K562 (cell line): ENCODE results near the gene ANKLE1. TPM values are rescaled to one million over a fixed set of nuclear protein-coding genes. Genes with fewer than 3 reads are reported as not detected.
A peak's percentile ranks its signal among the peaks of the same experiment; 100 is the strongest.

Experiments used
- BRCA1 ChIP-seq, 2 experiments: fragments of 450-650 bp in 1 of 2; sonication (generic) in 1 of 2; formaldehyde crosslinking in 1 of 2; IDR thresholded peaks; 2 replicates each; pipeline versions ENCODE4 v1.5.0 to v1.6.1; 2017 to 2020; ENCODE audit warnings: mild to moderate bottlenecking in 1 of 2, missing genetic modification reagents in 1 of 2
- CC2D1A ChIP-seq: fragments of 450-650 bp; IDR thresholded peaks from 2 replicates; pipeline ENCODE4 v1.6.1; 2017; ENCODE audit warnings: mild to moderate bottlenecking
- E2F1 ChIP-seq: sonication (generic); formaldehyde crosslinking; IDR thresholded peaks from 2 replicates; pipeline ENCODE4 v1.8.1; 2023; ENCODE audit warnings: mild to moderate bottlenecking, missing genetic modification reagents, moderate library complexity
- E2F3 ChIP-seq: fragments of 250-450 bp; sonication (Bioruptor Pico); IDR thresholded peaks from 2 replicates; pipeline ENCODE4 v1.4.0; 2020; ENCODE audit warnings: mild to moderate bottlenecking
- HMGXB4 ChIP-seq: sonication (generic); formaldehyde crosslinking; IDR thresholded peaks from 2 replicates; pipeline ENCODE4 v1.8.1; 2023; ENCODE audit warnings: mild to moderate bottlenecking, missing genetic modification reagents
- POLR2AphosphoS5 ChIP-seq: IDR thresholded peaks from 2 replicates; pipeline ENCODE4 v1.6.1; 2011; ENCODE audit warnings: mild to moderate bottlenecking, low read depth, low read length, moderate library complexity; ENCODE audit not compliant: control insufficient read depth, insufficient read depth
- SMARCE1 ChIP-seq: fragments of 450-650 bp; IDR thresholded peaks from 2 replicates; pipeline ENCODE4 v1.7.1; 2016; ENCODE audit warnings: mild to moderate bottlenecking
- SMC3 ChIP-seq: conservative IDR thresholded peaks from 2 replicates; pipeline ENCODE4 v1.6.1; 2011; ENCODE audit warnings: low read depth, low read length, improper control_type of control experiment; ENCODE audit not compliant: insufficient read depth
- STAT6 ChIP-seq: sonication (generic); formaldehyde crosslinking; IDR thresholded peaks from 2 replicates; pipeline ENCODE4 v1.8.1; 2023; ENCODE audit warnings: mild to moderate bottlenecking, missing genetic modification reagents
- TAF1 ChIP-seq: IDR thresholded peaks from 2 replicates; pipeline ENCODE4 v1.6.1; 2011; ENCODE audit warnings: mild to moderate bottlenecking, low read length, moderate library complexity; ENCODE audit not compliant: insufficient read depth, control insufficient read depth, severe bottlenecking; ENCODE audit errors: extremely low read depth
- TBP ChIP-seq: optimal IDR thresholded peaks from 2 replicates; pipeline ENCODE3; 2011; ENCODE audit warnings: low read depth, low read length, improper control_type of control experiment
- THRB ChIP-seq: fragments of 450-650 bp; formaldehyde crosslinking; conservative IDR thresholded peaks from 2 replicates; pipeline ENCODE4 v1.4.0; 2022; ENCODE audit warnings: mild to moderate bottlenecking, missing genetic modification characterization
- ZFP36 ChIP-seq: fragments of 150-350 bp; IDR thresholded peaks from 2 replicates; pipeline ENCODE4 v1.6.1; 2018; ENCODE audit warnings: low read length, low read depth; ENCODE audit not compliant: partially characterized antibody
- ZNF551 ChIP-seq: fragments of 250-450 bp; sonication (Bioruptor Pico); IDR thresholded peaks from 2 replicates; pipeline ENCODE4 v1.5.0; 2021; ENCODE audit warnings: mild to moderate bottlenecking, moderate library complexity
- ZNF764 ChIP-seq: fragments of 250-450 bp; sonication (Bioruptor Pico); IDR thresholded peaks from 2 replicates; pipeline ENCODE4 v1.4.0; 2020; ENCODE audit warnings: low read depth, mild to moderate bottlenecking, moderate library complexity
- polyA plus RNA-seq, 8 experiments: library from polyadenylated mRNA; depleted of rRNA in 4 of 8; stranded (reverse) in 5 of 8; unstranded in 3 of 8; fragments of >200 nt; fragmentation: Nextera tagmentation in 2 of 8; fragmentation: Illumina TruSeq in 1 of 8; extraction: Ambion mirVana in 2 of 8; extraction: Trizol in 1 of 8; gene quantifications; 2 replicates each; pipeline versions ENCODE4 v1.2.1 to v1.2.3, GENCODE V29; 2011 to 2014; ENCODE audit warnings: inconsistent platforms in 1 of 8, missing spikeins in 1 of 8
- total RNA-seq, 7 experiments: library from RNA; depleted of rRNA in 6 of 7; stranded (reverse); fragments of >200 nt in 6 of 7; fragmentation: Illumina TruSeq in 2 of 7; extraction: Trizol in 2 of 7; gene quantifications; 2 replicates each; pipeline versions ENCODE4 v1.2.1 to v1.2.3, GENCODE V29; 2011 to 2021; ENCODE audit warnings: low replicate concordance in 1 of 7
- TF ChIP-seq, protein P1 (sequence below): sonication (generic); formaldehyde crosslinking; IDR thresholded peaks from 2 replicates; pipeline ENCODE4 v1.9.0; 2022; ENCODE audit warnings: mild to moderate bottlenecking, missing genetic modification reagents

The ANKLE1 gene
- total and polyA plus RNA-seq, 9 of the 15 experiments (the other 6 are each of a cell fraction or from before 2014, with no cell fraction given) = 0.63 to 9.2 (median 2.9) TPM

- TF ChIP-seq CC2D1A = 0 out of 2 replicates have a peak, but pooled peaks have one; percentile 37
- peak; percentile 82 for TF ChIP-seq HMGXB4 (CRISPR knock-in tag)
- TF ChIP-seq TAF1 = peak; percentile 32
- no peak for TF ChIP-seq POLR2AphosphoS5
- no peak for TF ChIP-seq ZNF764
- no peak for TF ChIP-seq ZNF551 (CRISPR knock-in tag)
- TF ChIP-seq, protein P1, sequence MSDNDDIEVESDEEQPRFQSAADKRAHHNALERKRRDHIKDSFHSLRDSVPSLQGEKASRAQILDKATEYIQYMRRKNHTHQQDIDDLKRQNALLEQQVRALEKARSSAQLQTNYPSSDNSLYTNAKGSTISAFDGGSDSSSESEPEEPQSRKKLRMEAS (CRISPR knock-in tag) = peak; percentile 63
- 0 out of 2 replicates have a peak, but pooled peaks have one; percentile 62 for TF ChIP-seq STAT6 (CRISPR knock-in tag)
- TF ChIP-seq ZFP36 = peak; percentile 7
- TF ChIP-seq BRCA1 (IDR thresholded peaks at IDR 0.05) = no peak
- no peak for TF ChIP-seq BRCA1 (CRISPR knock-in tag; IDR thresholded peaks at IDR 0.05)
- TF ChIP-seq THRB (CRISPR knock-in tag) = 0 out of 2 replicates have a peak, but pooled peaks have one; percentile 21
- TF ChIP-seq SMARCE1 = no peak
- TF ChIP-seq TBP = peak; percentile 39
- TF ChIP-seq E2F3 (CRISPR knock-in tag) = 0 out of 2 replicates have a peak, but pooled peaks have one; percentile 30
- TF ChIP-seq E2F1 (CRISPR knock-in tag) = 0 out of 2 replicates have a peak, but pooled peaks have one; percentile 71
- TF ChIP-seq SMC3 = peak; percentile 88
These were observed 906 bp downstream of the ANKLE1 start (continued) for GRCh38 chr19:17282488-17283125.
